ENCODE data around the gene ARAP1.

DNA sequence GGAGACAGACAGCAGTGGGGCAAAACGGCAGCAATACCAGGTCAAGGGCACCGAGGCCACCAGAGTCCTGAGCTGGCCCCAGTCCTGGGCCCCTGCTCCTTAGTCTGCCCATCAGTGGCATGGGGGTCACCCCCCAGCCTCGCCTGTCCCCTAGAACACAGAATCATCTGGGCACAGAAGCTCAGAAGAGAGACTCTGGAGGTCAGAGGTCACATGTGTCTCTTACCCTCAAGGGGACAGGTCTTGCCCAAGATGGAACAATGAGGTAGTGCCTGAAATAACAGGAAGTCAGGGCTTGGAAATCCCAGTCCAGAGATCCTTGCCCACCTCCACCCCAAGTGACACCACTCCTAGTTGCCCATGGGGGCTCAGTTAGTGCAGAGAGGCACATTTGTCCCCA is 98.6 kb downstream of the ARAP1 start:
- TF ChIP-seq, protein P1, sequence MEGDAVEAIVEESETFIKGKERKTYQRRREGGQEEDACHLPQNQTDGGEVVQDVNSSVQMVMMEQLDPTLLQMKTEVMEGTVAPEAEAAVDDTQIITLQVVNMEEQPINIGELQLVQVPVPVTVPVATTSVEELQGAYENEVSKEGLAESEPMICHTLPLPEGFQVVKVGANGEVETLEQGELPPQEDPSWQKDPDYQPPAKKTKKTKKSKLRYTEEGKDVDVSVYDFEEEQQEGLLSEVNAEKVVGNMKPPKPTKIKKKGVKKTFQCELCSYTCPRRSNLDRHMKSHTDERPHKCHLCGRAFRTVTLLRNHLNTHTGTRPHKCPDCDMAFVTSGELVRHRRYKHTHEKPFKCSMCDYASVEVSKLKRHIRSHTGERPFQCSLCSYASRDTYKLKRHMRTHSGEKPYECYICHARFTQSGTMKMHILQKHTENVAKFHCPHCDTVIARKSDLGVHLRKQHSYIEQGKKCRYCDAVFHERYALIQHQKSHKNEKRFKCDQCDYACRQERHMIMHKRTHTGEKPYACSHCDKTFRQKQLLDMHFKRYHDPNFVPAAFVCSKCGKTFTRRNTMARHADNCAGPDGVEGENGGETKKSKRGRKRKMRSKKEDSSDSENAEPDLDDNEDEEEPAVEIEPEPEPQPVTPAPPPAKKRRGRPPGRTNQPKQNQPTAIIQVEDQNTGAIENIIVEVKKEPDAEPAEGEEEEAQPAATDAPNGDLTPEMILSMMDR (IDR thresholded peaks at IDR 0.05), result no peak
- TF ChIP-seq POLR2A (IDR thresholded peaks at IDR 0.05), result no peak
